Trophoblast cell (in vitro differentiated cells and primary cell): ENCODE measurements around the gene PACSIN3.

Experiments
- DNase-seq, 2 donors: peaks; one replicate each; pipeline ENCODE4 v3.0.0-alpha.2; 2016
- H2AFZ ChIP-seq: 2 replicates; pipeline ENCODE4 v1.6.1; 2013; ENCODE audit warnings: low read length, moderate library complexity, mild to moderate bottlenecking; ENCODE audit not compliant: insufficient read depth, poor library complexity
- H2AK5ac ChIP-seq: 2 replicates; pipeline ENCODE4 v1.6.1; 2013; ENCODE audit warnings: mild to moderate bottlenecking, low read length
- H2BK120ac ChIP-seq: 2 replicates; pipeline ENCODE4 v1.6.1; 2013; ENCODE audit warnings: low read length, mild to moderate bottlenecking, moderate library complexity; ENCODE audit not compliant: insufficient read depth, poor library complexity
- H2BK12ac ChIP-seq: 2 replicates; pipeline ENCODE4 v1.6.1; 2013; ENCODE audit warnings: mild to moderate bottlenecking, low read length, moderate library complexity
- H2BK5ac ChIP-seq: 2 replicates; pipeline ENCODE4 v1.6.1; 2013; ENCODE audit warnings: low read length, low read depth, moderate library complexity, mild to moderate bottlenecking; ENCODE audit not compliant: poor library complexity
- H3K14ac ChIP-seq: 2 replicates; pipeline ENCODE4 v1.6.1; 2013; ENCODE audit warnings: mild to moderate bottlenecking, low read length
- H3K18ac ChIP-seq: 2 replicates; pipeline ENCODE4 v1.6.1; 2013; ENCODE audit warnings: mild to moderate bottlenecking, low read length
- H3K23ac ChIP-seq: 2 replicates; pipeline ENCODE4 v1.6.1; 2013; ENCODE audit warnings: low read length
- H3K27ac ChIP-seq: 2 replicates; pipeline ENCODE4 v1.5.1; 2013; ENCODE audit warnings: low read depth, mild to moderate bottlenecking, inconsistent platforms, low read length, moderate library complexity
- H3K27me3 ChIP-seq: 2 replicates; pipeline ENCODE4 v1.6.1; 2013; ENCODE audit warnings: inconsistent platforms, mild to moderate bottlenecking, low read length, moderate library complexity; ENCODE audit not compliant: insufficient read depth
- H3K36me3 ChIP-seq, 2 experiments: 1 replicate in 1 of 2; 2 replicates in 1 of 2; pipeline ENCODE4 v1.6.1; 2013; ENCODE audit warnings: low read length in 2 of 2, mild to moderate bottlenecking in 2 of 2, moderate library complexity in 1 of 2; ENCODE audit not compliant: insufficient read depth in 2 of 2, control insufficient read depth in 1 of 2
- H3K4ac ChIP-seq: 2 replicates; pipeline ENCODE4 v1.6.1; 2013; ENCODE audit warnings: low read depth, mild to moderate bottlenecking, low read length, moderate library complexity
- H3K4me1 ChIP-seq, 2 experiments: 1 replicate in 1 of 2; 2 replicates in 1 of 2; pipeline ENCODE4 v1.6.1; 2013; ENCODE audit warnings: low read length in 2 of 2, mild to moderate bottlenecking in 2 of 2, moderate library complexity in 1 of 2; ENCODE audit not compliant: insufficient read depth in 2 of 2, control insufficient read depth in 1 of 2
- H3K4me2 ChIP-seq: 2 replicates; pipeline ENCODE4 v1.6.1; 2013; ENCODE audit warnings: inconsistent platforms, mild to moderate bottlenecking, low read length, moderate library complexity
- H3K4me3 ChIP-seq: 2 replicates; pipeline ENCODE4 v1.5.1; 2013; ENCODE audit warnings: mild to moderate bottlenecking, low read depth, low read length, inconsistent platforms
- H3K79me1 ChIP-seq: one replicate; pipeline ENCODE4 v1.6.1; 2013; ENCODE audit warnings: low read length
- H3K79me2 ChIP-seq: 2 replicates; pipeline ENCODE4 v1.6.1; 2013; ENCODE audit warnings: low read length, mild to moderate bottlenecking; ENCODE audit not compliant: control insufficient read depth, insufficient read depth, poor library complexity
- H3K9ac ChIP-seq: 2 replicates; pipeline ENCODE4 v1.6.1; 2013; ENCODE audit warnings: mild to moderate bottlenecking, low read length
- H3K9me3 ChIP-seq: 2 replicates; pipeline ENCODE4 v1.6.1; 2013; ENCODE audit warnings: low read depth, mild to moderate bottlenecking, control low read depth, inconsistent platforms, low read length; ENCODE audit not compliant: insufficient read depth
- H4K12ac ChIP-seq: 2 replicates; pipeline ENCODE4 v1.6.1; 2013; ENCODE audit warnings: low read depth, mild to moderate bottlenecking, low read length, moderate library complexity
- H4K8ac ChIP-seq: 2 replicates; pipeline ENCODE4 v1.6.1; 2013; ENCODE audit warnings: low read depth, mild to moderate bottlenecking, low read length, moderate library complexity
- H4K91ac ChIP-seq: one replicate; pipeline ENCODE4 v1.6.1; 2013; ENCODE audit warnings: low read depth, mild to moderate bottlenecking, low read length, moderate library complexity
- WGBS: extraction: QIAGEN DNeasy Blood & Tissue Kit; methylation state at CpG from one replicate; pipeline ENCODE4 v1.1.7; 2013; ENCODE audit warnings: missing lambda C conversion rate; ENCODE audit not compliant: insufficient read length, insufficient coverage; ENCODE audit errors: extremely low coverage; 5-methylcytosine and 5-hydroxymethylcytosine counted together

Gene PACSIN3

DNA sequence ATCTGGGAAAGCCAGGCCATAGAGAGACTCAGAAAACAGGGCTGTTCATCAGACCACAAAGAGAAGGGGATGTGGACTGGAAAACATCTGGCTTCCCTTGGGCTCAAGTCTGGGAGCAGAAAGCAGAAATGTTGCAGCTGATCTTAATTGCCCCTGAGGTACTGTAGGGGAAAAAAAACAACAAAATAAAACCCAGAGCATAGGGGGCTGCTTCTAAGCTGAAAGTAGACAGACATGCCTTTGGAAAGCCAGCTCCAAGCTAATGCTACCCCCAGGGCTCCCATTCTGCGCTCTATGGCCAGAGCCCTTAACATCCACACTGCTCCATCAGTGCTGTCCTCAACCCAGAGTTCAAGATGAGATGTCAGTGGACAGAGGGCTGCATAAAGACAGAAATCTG, 2.0 kb upstream of the PACSIN3 start:
- Histone ChIP-seq H3K23ac (no peak overlapping the region), H3K79me1 (peaks cover 33% of the 10 kb centered on the region), H3K4ac (no peak overlapping the region), H3K9ac (no peak overlapping the region), H2BK12ac (no peak overlapping the region), H3K18ac (no peak overlapping the region), H2BK5ac (no peak overlapping the region), H3K4me1 (peaks cover 38 to 60% of the 10 kb centered on the region in 2 experiments), H4K91ac (no peak overlapping the region), H3K36me3 (peaks cover 5 to 7% of the 10 kb centered on the region in 2 experiments), H3K4me3 (no peak overlapping the region), H2BK120ac (no peak overlapping the region), H3K9me3 (no peaks in the 10 kb centered on the region), H2AFZ (no peak overlapping the region), H3K14ac (no peak overlapping the region), H4K8ac (no peak overlapping the region), H4K12ac (no peak overlapping the region), H3K4me2 (peak overlapping the region; percentile 94), H2AK5ac (no peak overlapping the region), H3K79me2 (peaks cover 20% of the 10 kb centered on the region), H3K27me3 (no peaks in the 10 kb centered on the region), H3K27ac (peak overlapping the region; percentile 87)
- DNase-seq, result no peak
- no CpG with 5 or more reads among the region's 1 CpG for WGBS

- Histone ChIP-seq H3K4me2 (peak overlapping the region; percentile 94), H2BK12ac (peak overlapping the region; percentile 19), H3K9ac (no peak overlapping the region), H4K91ac (peak overlapping the region; percentile 11), H3K9me3 (no peaks in the 10 kb centered on the region), H2AK5ac (peak overlapping the region; percentile 22), H3K79me2 (peaks cover 22% of the 10 kb centered on the region), H2BK120ac (peak overlapping the region; percentile 8), H2AFZ (no peak overlapping the region), H2BK5ac (peak overlapping the region; percentile 22), H3K27me3 (no peaks in the 10 kb centered on the region), H3K27ac (peak overlapping the region; percentile 87), H3K4me3 (no peak overlapping the region), H3K36me3 (peaks cover 7 to 8% of the 10 kb centered on the region in 2 experiments), H3K14ac (no peak overlapping the region), H4K12ac (no peak overlapping the region), H3K18ac (no peak overlapping the region), H3K4me1 (peaks cover 41 to 56% of the 10 kb centered on the region in 2 experiments), H3K79me1 (peaks cover 33% of the 10 kb centered on the region), H4K8ac (peak overlapping the region; percentile 4), H3K23ac (no peak overlapping the region), H3K4ac (no peak overlapping the region)
- DNase-seq, result no peak
- no CpG with 5 or more reads among the region's 5 CpGs for WGBS
These were observed 1.5 kb upstream of the PACSIN3 start for GRCh38 chr11:47187723-47188122.

DNA sequence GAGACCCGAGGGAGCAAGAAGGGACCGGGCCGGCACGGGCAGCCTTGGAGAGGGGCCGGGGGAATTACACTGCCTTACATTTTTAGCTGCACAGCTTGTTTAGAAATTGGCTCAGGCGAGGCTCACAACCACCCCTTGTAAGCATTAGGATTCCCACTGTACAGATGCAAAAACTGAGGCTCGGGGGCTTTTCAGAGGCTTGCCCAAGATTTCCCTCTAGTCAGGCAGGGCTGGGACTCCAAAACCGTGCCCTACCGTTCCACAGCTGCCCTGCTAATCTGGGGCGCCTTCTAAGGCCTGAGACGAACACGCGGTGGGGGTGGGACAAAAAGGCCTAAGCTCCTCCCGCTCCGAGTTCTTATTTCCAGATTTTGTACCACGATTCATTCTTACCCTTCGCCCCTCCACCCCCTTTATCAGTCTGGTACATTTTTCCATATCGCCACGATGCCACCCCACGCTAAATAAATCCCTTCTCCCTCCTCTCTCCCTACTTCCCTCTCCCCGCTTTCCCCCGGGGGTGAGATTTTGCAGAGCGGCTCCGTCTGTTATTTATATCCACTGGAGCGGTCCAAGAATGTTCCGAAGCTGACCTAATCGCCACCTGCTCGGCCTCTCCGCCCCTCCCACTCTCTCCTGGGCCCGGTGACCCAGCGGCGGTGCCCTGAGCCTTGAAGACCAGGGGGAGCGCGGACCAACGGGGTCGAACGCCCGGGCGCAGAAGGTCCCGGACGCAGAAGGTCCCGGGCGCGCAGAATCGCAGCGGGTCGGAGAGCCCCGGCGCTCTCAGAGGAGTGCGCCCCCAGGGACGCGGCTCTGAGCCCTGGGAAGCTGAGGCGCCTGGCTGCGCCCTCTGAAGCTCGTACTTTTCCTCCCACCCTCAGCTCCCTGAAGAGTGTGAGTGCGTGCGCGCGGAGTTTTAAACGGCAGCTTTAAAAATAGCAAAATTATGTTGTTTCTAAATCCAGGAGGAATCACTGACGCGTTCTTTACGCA, 764 bp upstream of the PACSIN3 start:
- H3K23ac ChIP-seq, result no peak overlapping the region
- no peaks in the 10 kb centered on the region for H3K9me3 ChIP-seq
- H2AFZ ChIP-seq, result peak overlapping the region; percentile 35
- peak overlapping the region; percentile 87 for H2BK120ac ChIP-seq
- H4K8ac ChIP-seq, result peak overlapping the region; percentile 19
- H3K4me3 ChIP-seq, result peak overlapping the region; percentile 88
- peak overlapping the region; percentile 97 for H3K18ac ChIP-seq
- peak overlapping the region; percentile 27 for H4K12ac ChIP-seq
- peaks cover 22% of the 10 kb centered on the region for H3K79me2 ChIP-seq
- H3K14ac ChIP-seq, result peak overlapping the region; percentile 94
- peaks cover 41 to 51% of the 10 kb centered on the region in 2 experiments for H3K4me1 ChIP-seq
- no peaks in the 10 kb centered on the region for H3K27me3 ChIP-seq
- H2BK5ac ChIP-seq, result peak overlapping the region; percentile 31
- H2BK12ac ChIP-seq, result peak overlapping the region; percentile 72
- peak overlapping the region; percentile 94 for H3K4me2 ChIP-seq
- DNase-seq, result peak in 1 of 2 donors; percentile 30
- peaks cover 30% of the 10 kb centered on the region for H3K79me1 ChIP-seq
- peak overlapping the region; percentile 76 for H3K4ac ChIP-seq
- peaks cover 12 to 15% of the 10 kb centered on the region in 2 experiments for H3K36me3 ChIP-seq
- peak overlapping the region; percentile 87 for H3K27ac ChIP-seq
- H3K9ac ChIP-seq, result peak overlapping the region; percentile 76
- peak overlapping the region; percentile 82 for H4K91ac ChIP-seq
- H2AK5ac ChIP-seq, result peak overlapping the region; percentile 22
- no CpG with 5 or more reads among the region's 63 CpGs for WGBS

DNA sequence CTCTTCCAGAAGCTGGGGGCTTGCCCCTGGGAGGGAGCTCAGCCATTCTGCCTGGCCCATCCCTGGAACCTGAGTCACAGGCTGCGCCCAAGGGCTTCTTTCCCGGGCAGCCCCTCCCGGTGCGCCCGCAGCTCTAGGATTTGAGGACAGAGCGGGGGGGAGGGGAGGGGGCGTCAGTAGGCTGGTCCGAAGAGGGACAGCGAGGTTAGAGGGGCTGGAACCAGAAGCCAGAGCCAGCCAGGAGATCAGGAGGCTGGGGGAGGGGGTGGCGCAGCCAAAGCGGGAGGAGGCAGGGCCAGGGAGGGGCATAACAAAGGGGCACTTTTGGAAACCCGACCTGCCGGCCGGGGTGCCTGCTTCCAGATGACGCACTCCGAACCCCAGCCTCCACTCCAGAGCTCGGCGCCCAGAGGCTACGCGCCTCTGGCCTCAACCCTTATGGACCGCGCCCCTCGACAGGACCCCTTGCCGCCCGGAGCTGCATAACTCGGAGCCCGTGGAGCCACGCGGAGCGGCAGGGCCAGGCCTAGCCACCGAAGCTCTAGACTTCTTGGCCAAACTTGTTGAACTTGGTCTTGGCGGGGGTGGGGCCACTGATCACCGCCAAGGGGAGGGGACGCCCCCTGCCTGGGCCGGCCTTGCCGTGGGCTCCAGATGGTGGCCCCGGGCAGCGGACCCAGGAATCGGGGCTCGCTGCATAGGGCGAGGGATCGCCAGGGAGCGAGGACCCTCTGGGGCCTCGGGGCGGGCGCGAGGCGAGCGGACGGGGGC, 744 bp downstream of the PACSIN3 start:
- Histone ChIP-seq H3K4me1 (peaks cover 34 to 43% of the 10 kb centered on the region in 2 experiments), H3K9me3 (no peaks in the 10 kb centered on the region), H4K12ac (peak overlapping the region; percentile 24), H3K79me2 (peaks cover 22% of the 10 kb centered on the region), H3K14ac (peak overlapping the region; percentile 98), H2AK5ac (peak overlapping the region; percentile 38), H3K9ac (peak overlapping the region; percentile 73), H3K23ac (no peak overlapping the region), H3K18ac (peak overlapping the region; percentile 95), H3K4ac (peak overlapping the region; percentile 98), H3K27ac (peak overlapping the region; percentile 87), H3K4me3 (peak overlapping the region; percentile 88), H3K36me3 (peaks cover 16 to 18% of the 10 kb centered on the region in 2 experiments), H3K27me3 (no peaks in the 10 kb centered on the region), H2BK12ac (peak overlapping the region; percentile 44), H2BK120ac (peak overlapping the region; percentile 96), H4K8ac (peak overlapping the region; percentile 77), H3K79me1 (peaks cover 23% of the 10 kb centered on the region), H3K4me2 (peak overlapping the region; percentile 64), H2AFZ (peak overlapping the region; percentile 81), H4K91ac (peak overlapping the region; percentile 82), H2BK5ac (peak overlapping the region; percentile 81)
- no CpG with 5 or more reads among the region's 50 CpGs for WGBS
- DNase-seq, result peak; percentile 80 to 90
